GM12873 (cell line): ENCODE measurements around the gene CAPN7.

Source experiments
- TF ChIP-seq, protein P1 (sequence below): IDR thresholded peaks from 2 replicates; pipeline ENCODE4 v1.5.1; 2012; ENCODE audit warnings: low read depth, mild to moderate bottlenecking, moderate library complexity, low read length, control low read depth; ENCODE audit not compliant: insufficient read depth; ENCODE audit errors: missing control alignments

Gene CAPN7

DNA sequence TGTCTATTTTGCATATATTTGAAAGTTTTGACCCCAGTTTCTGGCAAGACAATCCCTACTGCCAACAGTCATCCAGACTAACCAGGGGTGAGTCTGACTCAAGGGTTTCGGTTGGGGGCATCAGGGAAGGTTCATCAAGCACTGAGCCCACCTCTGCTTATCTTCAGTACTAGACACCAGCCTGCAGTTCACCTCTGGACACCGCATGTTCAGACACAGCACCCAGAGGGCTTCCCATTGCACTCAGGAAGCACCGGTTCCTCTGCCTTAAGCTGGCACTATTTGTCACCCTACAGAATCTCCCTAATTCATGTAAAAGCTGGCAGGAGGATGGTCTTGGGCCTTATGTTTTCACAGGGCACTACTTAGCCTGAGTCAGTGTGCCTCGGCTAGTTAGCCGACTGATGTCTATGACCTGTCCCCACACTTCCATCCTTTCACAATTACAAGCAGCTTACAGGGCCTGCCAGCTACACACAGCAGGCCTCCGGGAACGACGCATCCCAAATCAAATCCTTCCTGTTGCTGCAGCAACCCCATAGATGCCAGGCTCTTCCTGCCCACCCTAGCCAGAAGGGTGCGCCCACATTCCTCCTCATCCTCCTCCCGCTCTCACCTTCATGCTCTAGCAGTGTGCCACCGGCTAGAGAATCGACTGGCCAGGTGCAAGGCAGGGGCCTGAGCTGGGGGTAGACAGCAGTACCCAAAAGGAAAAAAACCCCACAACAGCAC is 73.8 kb downstream of the CAPN7 start:
- TF ChIP-seq, protein P1, sequence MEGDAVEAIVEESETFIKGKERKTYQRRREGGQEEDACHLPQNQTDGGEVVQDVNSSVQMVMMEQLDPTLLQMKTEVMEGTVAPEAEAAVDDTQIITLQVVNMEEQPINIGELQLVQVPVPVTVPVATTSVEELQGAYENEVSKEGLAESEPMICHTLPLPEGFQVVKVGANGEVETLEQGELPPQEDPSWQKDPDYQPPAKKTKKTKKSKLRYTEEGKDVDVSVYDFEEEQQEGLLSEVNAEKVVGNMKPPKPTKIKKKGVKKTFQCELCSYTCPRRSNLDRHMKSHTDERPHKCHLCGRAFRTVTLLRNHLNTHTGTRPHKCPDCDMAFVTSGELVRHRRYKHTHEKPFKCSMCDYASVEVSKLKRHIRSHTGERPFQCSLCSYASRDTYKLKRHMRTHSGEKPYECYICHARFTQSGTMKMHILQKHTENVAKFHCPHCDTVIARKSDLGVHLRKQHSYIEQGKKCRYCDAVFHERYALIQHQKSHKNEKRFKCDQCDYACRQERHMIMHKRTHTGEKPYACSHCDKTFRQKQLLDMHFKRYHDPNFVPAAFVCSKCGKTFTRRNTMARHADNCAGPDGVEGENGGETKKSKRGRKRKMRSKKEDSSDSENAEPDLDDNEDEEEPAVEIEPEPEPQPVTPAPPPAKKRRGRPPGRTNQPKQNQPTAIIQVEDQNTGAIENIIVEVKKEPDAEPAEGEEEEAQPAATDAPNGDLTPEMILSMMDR: no peak

- TF ChIP-seq, protein P1: no peak
Measured at GRCh38 chr3:15280853-15281532, 74.9 kb downstream of the CAPN7 start.

GRCh38 chr3:15281817-15282216 is 75.8 kb downstream of the CAPN7 start:
- TF ChIP-seq, protein P1: no peak

DNA sequence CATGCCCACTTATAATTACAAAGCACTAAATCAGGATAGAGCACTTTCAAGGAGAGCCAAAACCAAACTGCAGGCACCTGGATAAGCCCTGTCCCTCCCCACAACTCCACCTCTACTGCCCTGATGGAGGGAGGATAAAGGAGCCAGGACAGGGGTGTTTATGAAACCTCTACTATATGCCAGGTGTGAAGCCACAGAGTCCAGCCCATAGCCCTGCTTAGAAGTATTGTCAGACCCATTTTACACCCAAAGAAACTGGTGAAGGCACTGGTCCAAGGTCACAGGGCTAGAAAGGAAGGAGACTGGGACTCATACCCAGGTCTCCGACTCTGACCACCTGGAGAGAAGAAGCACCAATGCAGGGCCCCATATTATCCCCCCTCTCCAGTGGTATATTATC is 77.7 kb downstream of the CAPN7 start:
- TF ChIP-seq, protein P1: no peak

- TF ChIP-seq, protein P1: no peak
Measured at GRCh38 chr3:15284121-15284889, 78.3 kb downstream of the CAPN7 start.

DNA sequence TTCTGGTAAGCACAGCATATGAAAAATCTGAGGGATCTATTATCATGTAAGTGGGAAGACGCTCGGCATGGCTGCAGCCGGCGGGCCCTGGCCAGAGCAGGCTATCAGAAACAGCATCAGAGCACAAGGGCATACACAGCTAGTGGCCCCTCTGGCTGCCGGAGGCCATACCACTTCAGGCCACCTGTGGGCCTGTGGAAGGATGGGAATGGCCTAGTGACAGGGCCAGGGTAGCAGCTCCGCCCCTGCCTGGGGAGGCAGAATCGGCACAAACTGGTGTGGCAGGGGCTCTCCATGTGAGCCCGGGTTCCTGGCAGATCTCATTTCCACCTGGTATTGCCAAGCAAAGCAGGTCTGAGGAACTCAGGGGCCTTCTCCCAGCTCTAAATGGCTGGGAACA is 80.0 kb downstream of the CAPN7 start:
- TF ChIP-seq, protein P1: no peak
